CD1c-positive myeloid dendritic cell (primary cell): ENCODE data around the gene EPS8.

Source experiments
- DNase-seq: peaks from one replicate; pipeline ENCODE4 v3.0.0-alpha.2; 2016; ENCODE audit errors: extremely low spot score

The EPS8 gene

GRCh38 chr12:15602051-15602672 lies 187.0 kb downstream of the EPS8 start:
- DNase-seq, result peak; percentile 59

DNA sequence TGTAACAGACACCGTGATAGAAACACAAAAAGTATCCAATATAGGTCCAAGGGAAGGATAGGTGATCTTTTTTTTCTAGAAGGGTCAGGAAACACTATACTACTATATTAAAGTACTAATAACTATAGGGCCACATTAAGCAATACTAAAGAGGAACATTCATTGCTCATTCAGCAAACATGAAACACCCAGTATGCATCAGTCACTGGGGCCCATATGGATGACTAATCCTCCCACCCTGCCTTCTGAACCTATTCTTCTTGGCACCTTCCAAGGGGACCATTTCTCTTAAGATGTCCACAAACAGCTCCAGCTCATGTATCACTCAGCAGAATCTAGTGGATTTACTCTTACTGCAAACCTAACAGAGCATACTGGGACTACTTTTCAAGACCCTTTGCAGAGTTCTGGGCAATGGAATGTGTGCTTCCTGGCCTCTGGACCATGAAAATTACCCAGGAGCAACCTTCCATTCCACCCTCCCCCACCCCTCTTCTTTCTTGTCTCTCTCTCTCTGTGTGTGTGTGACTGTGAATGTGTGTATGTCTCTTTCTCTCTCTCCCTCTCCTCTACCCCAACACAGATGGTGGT lies 187.9 kb downstream of the EPS8 start:
- DNase-seq, result peak; percentile 79

DNA sequence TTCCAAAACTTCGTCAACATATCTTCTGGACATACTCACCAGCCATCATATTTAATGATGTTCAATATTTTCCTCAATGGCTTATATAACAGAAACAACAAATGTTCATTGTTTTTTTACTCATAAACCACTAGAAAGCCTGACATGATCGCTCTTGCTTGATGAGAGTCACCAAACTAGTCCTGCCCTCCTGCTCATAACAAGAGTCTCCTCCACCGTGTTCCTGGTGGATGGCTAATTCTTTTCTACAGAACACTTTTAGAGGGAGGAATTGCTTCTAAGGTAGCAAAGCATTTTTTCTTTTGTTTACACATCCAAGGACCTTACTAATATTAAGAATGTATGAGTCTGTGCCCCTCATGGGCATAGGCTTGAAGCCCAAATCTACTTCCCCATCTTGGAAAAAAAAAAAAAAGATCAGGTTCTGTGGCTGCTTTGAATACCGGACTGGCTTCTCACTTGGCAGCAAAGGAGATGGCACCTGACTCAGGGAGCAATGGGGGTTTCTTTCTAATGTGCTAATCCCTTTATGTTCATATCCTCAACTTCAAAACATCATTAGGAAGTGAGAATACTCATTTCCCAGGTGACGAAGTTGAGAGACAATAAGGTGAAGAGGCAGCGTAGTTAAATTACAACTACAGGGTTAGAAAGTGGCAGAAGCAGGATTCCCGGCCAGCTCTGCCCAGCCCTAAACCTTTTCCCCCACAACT lies 188.8 kb downstream of the EPS8 start:
- DNase-seq, result peak; percentile 48

DNA sequence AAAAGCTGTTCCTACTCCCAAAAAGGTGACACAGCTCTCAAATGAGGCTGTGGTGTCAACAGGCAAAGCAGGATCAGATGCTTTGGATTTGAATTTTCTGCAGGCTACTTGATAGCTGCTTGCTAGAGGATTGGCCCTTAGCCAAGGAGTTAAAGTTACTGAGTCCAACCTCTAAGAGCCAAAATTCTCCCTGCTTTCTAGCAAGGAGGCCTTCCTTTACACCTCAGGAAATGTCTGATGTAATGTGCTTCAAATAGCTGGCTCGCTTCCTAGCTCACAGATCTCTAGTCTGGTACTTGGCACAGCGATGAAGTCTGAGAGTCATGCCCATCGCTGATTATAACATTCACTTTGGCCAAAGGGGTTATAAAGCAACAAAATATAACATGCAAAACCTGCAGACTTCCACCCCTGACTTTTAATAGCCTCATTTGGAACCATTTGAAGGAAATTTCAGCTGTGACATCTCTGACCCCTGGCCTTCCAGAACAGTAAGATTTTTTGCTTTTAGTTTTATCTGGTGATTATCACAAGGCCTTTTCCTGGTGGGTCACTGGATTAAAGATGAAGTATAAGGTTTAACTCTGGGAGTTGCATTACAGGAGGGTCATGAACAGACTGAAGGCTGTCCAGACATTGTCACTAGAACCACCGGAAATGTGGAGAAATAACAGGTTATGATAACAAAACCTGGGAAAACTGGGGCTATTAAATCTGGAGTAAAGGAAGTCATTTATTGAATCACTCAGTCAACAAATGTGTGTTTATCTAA lies 189.7 kb downstream of the EPS8 start:
- no peak for DNase-seq

- DNase-seq, result no peak
These were observed 191.9 kb downstream of the EPS8 start for GRCh38 chr12:15597125-15597830.

GRCh38 chr12:15596174-15596573 lies 193.0 kb downstream of the EPS8 start:
- DNase-seq, result no peak

- no peak for DNase-seq
These were observed 196.3 kb downstream of the EPS8 start for GRCh38 chr12:15592934-15593333.

DNA sequence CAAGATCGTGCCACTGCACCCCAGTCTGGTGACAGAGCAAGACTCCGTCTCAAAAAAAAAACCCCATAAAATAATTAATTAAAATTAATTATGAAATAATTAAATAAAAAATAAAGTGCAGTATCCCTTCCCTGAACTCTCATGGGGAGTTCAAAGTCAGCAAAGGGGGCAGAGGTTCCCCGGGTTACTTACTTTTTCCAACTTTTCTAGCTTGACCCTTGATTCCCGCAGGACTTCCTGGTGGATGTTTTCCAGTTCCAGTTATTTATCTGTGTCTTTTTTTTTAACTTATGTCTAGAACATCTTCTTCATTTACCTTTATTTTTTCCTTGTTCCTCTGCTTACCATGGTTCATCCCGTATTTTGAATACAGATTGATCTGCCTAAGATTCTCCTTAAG lies 197.4 kb downstream of the EPS8 start:
- DNase-seq, result no peak

DNA sequence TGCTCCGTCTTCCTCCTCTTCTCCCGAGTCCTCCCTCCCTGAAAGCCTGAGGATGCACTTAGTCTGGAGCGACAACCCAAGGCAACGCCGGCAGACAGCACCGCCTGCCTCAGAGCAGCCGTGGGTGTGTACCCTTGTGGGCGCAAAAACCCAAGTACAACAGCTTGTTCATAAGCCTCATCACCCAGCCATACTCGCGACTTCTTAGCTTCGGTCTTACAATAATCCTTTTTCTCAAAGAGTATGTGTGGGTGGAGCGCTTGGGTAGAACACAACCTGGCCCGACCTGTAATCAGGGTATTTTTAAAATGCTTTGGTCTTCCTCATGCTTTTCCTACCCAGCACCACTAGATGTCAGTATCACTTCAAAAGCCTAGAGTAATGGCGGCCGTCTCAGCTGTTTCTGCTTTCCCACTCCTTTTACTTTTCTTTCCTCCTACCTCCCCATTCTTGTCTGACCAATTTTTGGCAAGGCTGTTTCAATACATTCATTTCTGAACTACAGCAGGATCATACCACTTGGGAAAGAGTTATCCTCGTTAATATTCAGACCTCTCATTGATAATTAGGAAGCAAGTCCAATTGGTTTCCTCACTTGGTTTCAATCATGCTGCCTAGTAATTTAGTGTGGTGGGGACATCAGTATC lies 198.9 kb downstream of the EPS8 start:
- DNase-seq, result peak; percentile 80

- no peak for DNase-seq
These were observed 199.7 kb downstream of the EPS8 start for GRCh38 chr12:15589328-15590032.

- DNase-seq, result peak; percentile 65
These were observed 204.7 kb downstream of the EPS8 start for GRCh38 chr12:15584366-15585041.

- no peak for DNase-seq
These were observed 205.4 kb downstream of the EPS8 start for GRCh38 chr12:15583804-15584203.

DNA sequence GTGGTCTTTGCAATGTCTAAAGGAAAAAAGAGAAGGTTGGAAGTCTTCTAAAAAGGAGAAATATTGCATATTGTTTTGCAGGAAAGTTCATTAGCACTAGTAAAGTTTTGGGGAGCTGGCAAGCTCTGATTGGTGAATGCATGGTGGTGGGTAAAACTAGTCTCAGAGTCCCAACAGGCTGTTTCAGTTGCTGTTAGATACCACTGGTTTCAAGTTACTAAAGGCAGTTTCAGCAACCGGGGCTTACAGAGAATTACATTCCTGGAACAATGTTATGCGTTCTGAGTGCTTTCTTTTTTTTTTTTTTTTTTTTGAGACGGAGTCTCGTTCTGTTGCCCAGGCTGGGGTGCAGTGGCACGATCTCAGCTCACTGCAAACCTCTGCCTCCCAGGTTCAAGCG lies 208.2 kb downstream of the EPS8 start:
- DNase-seq, result no peak

- no peak for DNase-seq
These were observed 208.8 kb downstream of the EPS8 start for GRCh38 chr12:15580431-15580830.

- DNase-seq, result no peak
These were observed 213.3 kb downstream of the EPS8 start for GRCh38 chr12:15575671-15576541.

DNA sequence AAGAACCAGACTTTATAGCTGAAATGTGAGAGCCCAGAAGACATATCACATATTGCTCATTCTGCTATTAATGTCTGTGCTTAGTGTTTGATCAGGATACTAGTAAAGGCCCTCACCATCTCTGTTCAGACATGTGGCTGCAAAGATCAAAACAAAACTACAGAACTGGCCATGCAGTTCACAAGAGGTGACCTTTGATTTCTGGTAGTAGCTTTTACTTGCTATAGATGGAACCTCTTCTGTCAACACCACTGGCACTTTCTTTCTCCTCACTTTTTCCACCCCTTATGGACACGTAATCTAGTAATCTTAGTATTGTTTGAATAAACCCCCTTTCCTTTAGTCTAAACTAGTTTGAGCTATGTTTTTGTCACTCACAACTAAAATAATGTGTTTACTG lies 214.8 kb downstream of the EPS8 start:
- DNase-seq, result no peak
